ENCODE measurements around the gene SERPINB5.

DNA sequence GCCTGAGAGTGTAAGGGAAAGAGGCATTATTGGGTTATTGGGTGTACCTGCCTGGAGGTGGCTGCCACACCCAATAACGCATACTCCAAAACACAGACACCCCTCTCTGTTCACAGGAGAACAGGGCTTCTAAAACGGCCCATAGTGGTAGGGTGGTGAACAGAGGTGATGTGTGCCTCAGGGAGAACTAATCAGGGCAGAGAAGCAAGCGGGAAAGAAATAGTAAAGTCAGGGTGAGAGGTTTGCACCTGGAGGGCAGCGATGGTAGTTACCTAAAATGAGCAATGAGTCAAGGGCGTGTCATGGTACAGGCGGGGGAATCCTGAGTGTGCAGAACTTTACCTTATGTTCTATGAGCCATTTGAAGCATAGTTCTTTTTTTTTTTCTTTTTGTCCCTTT lies 32.9 kb upstream of the SERPINB5 start:
- TF ChIP-seq, protein P1, sequence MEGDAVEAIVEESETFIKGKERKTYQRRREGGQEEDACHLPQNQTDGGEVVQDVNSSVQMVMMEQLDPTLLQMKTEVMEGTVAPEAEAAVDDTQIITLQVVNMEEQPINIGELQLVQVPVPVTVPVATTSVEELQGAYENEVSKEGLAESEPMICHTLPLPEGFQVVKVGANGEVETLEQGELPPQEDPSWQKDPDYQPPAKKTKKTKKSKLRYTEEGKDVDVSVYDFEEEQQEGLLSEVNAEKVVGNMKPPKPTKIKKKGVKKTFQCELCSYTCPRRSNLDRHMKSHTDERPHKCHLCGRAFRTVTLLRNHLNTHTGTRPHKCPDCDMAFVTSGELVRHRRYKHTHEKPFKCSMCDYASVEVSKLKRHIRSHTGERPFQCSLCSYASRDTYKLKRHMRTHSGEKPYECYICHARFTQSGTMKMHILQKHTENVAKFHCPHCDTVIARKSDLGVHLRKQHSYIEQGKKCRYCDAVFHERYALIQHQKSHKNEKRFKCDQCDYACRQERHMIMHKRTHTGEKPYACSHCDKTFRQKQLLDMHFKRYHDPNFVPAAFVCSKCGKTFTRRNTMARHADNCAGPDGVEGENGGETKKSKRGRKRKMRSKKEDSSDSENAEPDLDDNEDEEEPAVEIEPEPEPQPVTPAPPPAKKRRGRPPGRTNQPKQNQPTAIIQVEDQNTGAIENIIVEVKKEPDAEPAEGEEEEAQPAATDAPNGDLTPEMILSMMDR (IDR thresholded peaks at IDR 0.05; ENCODE audit: low read depth, low read length, missing input control) = no peak
- TF ChIP-seq FOXA1 (IDR thresholded peaks at IDR 0.05) (no peak), TAF1 (conservative IDR thresholded peaks at IDR 0.05) (no peak), GABPA (IDR thresholded peaks at IDR 0.05 in 1 of 2, conservative IDR thresholded peaks at IDR 0.05 in 1 of 2) (no peak), HNF4A (conservative IDR thresholded peaks at IDR 0.05) (no peak)
